GM18519 (cell line): Measurements from ENCODE around the gene AMDHD1.
"Not testable (repeated sequence)": the region's sequence is repeated elsewhere in the genome, so short reads cannot be mapped to it uniquely, and the experiment has no call there.

ENCODE experiments used
- ATAC-seq: cut with Tn5 transposase; IDR thresholded peaks from one replicate; pipeline ENCODE4 v1.9.1; 2021; ENCODE audit warnings: mild to moderate bottlenecking, moderate library complexity; ENCODE audit not compliant: unreplicated experiment, low FRiP score

Gene AMDHD1

DNA sequence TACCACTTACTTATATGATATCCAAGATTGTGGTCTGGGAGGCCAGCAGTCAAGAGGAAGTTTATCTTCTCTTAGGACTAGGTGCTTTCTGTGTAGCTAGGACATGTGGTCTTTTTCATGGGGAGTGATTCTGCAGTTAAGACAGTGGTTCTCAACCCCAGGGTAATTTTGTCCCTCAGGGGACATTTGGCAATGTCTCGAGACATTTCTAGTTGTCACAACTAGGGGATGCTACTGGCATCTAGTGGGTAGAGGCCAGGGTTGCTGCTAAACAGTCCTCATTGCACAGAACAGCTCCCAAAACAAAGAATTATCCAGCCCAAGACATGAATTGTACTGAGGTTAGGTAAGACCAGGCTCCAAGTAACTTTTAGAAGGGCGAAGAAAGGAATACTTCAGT is 20.0 kb downstream of the AMDHD1 start:
- no peak for ATAC-seq

DNA sequence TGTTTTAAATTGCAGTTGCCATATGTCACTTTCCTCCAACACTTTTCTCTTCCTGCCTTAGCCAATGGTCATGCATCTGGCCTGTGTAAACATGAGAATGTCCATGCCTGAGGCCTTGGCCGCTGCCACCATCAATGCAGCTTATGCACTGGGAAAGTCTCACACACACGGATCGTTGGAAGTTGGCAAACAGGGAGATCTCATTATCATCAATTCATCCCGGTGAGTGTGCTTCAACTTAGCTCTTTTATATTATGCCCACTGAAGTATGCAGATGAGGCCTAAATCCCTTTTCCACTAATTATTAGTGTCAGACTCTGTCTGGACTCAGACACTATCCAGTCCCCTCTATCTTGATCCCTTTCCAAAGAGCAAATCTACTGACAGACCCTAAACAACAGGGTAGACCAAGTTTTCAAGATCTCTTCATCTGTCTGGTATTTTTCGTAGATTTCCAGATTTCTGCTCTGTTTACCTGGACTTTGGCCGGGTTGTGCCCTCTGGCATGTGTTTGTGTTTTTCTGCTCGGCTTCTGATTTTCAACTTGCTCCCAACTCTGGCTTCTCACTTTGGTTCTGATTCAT is 23.2 kb downstream of the AMDHD1 start:
- no peak for ATAC-seq

DNA sequence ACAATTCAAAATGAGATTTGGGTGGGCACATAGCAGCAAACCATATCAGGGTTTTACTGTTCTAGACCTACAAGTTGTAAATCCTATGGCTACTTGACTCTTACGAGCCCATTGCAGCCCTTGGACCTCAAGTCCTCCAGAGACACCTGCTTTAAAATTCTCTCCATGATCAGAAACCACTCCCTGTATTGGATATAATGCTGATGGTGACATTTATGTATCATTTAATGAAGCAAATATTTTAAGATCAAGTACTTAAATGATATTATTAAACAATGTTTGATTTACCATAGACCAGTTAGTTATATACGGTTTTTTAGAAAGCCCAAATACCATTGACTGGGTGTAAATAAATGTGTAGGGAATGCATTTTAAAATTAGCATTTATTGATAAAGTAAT is 24.2 kb downstream of the AMDHD1 start:
- no peak for ATAC-seq

DNA sequence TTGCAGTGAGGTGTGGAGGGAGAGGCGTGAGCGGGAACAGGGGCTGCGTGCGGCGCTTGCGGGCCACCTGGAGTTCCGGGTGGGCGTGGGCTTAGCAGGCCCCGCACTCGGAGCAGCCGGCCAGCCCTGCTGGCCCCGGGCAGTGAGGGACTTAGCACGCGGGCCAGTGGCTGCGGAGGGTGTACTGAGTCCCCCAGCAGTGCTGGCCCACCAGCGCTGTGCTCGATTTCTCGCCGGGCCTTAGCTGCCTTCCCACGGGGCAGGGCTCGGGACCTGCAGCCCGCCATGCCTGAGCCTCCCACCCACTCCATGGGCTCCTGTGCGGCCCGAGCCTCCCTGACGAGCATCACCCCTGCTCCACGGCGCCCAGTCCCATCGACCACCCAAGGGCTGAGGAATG is 26.0 kb downstream of the AMDHD1 start:
- ATAC-seq: not testable (repeated sequence)

DNA sequence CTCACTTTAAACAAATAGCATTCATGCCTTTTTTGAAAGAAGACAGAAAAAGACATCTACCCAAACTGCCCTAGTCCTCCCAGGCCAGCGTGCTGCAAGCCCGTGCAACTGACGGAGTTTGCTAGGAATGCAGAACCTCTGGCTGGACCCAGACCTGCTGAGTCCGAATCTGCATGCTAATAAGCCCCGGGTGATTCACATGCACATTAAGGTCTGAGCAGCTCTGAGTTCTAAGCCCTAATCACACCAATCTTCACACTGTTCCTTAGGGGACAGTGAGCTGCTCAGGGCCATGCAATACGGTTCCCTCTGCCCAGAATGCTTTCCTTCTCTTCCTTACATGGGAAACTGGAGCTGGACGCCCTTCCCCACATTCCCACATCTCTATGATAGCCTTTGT is 27.8 kb downstream of the AMDHD1 start:
- ATAC-seq: no peak

DNA sequence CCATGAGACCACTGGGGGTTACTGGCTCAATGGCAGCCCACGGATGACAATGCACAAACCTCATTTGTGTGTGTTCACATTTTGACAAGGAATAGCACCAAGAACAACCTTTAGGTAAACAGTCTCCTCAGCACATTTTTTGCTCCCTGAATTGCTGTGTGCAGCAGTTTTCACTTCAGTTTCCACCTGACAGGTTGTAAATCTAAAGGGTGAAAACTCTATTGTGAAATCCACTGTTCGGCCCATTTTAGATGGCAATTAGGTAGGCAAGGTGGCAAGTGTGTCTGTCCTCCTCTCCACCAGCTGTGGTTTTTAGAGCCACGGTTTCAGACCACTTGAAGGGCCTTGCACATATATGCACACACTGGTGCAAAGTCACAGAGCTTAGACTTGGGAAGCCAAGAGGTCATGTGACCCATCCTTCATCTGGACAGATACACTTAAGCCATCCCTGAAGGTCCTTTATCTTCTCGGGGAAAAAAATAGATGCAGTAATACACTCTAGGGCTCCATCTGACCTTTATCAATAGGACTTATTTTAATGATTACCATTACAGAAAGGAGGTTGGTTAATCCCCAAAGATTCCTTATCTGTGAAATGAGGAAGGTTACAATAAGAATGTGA is 29.8 kb downstream of the AMDHD1 start:
- ATAC-seq: no peak

DNA sequence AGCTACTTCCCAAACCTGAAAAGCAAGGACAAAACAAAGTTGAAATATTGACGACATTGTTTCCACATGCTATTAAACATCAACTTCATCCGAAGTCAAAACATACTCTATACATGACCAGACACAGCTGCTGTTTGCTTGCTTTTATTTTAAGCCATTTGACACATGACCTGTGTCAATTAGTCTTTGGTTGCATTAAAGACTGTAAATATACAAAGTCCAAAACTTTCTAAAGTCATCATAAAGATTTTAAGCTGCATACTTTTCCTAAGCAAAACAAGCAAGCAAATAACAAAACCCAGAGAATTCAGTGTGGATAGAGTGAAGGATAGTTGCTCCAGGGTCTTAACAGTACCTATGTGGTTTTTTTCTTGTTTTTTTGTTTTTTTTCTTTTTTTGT is 31.2 kb downstream of the AMDHD1 start:
- ATAC-seq: no peak

DNA sequence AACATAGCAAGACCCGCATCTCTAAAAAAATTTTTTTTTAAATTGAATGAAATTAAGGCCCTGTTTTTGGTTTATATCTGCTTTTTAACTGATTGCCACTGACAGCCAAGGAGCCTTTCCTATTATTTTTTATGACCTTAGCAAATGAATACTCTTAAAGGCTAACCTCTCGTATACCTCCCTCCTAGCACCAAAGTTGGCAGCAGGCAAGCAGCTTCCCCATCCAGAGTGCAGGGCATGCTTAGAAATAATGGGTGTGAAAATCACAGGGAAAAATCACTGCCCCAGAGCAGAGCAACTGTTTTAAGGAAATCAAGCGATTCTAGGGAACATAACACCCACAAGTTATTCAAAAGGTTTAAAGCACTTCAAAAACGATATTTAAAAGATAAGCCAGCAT is 32.4 kb downstream of the AMDHD1 start:
- no peak for ATAC-seq

DNA sequence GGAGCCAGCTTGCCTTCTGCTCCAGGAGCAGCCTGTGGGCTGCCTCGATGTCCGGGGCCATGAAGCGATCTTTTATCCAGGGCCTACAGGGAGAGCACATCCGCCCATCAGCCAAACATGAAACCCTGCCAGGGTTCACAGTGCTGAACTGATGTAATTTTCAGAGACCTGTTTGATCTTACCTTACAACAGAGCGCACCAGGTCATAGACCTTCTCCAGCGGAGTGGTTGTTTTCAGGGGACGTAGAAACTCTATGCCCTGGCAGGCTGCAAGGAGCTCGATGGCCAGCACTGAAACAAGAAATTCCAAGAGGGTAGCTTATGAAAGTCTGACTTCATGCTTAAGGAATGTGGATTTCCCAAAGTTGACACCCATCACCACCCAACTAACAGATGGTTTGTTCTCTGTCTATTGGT is 33.3 kb downstream of the AMDHD1 start:
- no peak for ATAC-seq

DNA sequence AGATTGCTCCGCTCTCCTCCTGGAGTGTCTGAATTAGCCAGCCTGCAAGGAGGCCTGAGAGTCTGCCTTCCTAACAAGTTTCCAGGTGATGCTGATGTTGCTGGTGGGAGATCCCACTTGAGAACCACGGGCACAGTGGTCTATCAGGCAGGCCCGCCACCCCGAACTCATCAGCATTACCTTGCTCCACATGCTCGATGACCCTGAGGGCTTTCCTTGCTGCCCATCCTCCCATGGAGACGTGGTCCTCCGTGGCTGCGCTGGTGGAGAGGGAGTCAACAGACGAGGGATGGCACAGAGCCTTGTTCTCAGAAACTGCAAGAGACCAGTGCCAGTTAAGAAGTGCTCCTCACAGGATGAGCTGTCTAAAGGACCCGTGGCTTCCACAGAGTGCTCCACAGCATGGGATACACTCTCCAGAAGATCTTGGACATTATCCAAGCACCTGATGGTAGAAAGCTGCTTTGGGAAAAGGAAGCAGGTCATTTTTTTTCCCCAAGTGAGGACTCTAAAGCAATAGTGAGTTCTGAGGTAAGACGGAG is 34.7 kb downstream of the AMDHD1 start:
- no peak for ATAC-seq

DNA sequence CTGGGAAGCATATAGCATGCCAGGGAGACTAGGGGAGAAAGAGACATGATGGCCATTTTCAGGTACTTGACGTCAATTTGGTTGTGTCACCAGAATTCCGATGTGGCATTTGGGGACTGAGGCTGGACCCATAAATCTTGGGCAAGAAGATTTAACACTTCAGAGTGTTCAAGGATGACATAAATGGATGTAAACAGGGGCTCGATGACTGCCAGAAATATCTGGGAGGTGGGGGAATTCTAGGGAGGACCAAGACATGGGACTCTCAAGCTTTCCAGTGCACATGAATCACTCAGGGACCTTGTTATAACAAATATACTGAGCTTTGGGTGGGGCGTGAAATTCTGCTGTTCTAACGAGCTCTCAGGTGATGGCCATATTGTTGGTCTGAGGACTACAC is 35.2 kb downstream of the AMDHD1 start:
- no peak for ATAC-seq

DNA sequence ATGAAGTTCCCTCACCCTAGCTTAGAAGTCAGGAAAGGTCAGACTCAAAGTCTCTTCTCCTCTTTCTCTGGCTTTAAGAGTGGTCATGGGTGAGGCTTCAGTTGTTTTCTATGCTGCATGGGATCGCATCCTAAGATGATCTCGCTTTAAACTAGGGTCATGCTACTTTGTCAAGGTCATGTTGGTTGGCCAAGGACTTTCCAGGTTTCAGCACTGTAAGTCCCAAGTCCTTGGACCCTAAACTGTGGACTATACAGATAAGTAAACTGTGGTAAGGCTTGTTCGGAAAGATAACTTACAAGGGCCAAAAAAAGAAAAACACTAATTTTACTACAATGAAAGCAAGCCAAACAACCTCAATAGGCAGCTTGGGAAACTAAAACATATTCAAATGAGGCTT is 35.6 kb downstream of the AMDHD1 start:
- ATAC-seq: no peak

DNA sequence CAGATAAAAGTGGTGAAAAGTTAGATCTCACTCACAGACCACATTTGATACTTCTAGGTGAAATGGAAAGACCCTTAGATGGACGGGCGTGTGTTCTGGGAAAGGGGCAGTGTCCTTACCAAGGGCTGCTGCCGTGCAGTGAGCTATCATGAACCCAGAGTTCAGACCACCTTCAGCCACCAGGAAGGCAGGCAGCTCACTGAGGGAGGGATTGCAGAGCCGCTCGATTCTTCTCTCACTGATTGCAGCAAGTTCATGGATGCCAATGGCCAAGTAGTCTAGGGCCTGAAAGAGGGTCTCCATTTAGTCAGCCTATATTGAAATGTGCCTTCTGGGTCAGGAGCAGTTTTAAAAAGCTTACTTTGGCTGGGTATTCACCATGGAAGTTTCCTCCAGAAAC is 37.3 kb downstream of the AMDHD1 start:
- ATAC-seq: no peak

DNA sequence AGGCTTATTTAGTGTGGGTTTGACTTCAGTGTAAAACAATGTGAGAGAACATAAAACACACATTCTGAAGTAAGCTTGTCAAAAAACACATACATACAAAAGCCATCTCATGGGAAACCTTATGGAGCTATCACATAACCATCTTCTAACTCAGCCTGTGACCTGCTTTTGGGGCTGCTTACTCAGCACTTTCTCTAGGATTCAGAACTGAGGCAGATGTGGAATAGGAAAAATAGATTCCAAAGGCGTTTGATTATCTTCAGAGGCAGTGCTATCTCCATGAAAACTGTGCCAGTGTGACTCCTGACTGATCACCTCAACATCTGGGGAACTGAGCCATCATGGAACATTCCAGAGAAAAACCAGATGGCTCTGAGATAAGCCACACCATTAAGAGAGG is 39.5 kb downstream of the AMDHD1 start:
- ATAC-seq: no peak

DNA sequence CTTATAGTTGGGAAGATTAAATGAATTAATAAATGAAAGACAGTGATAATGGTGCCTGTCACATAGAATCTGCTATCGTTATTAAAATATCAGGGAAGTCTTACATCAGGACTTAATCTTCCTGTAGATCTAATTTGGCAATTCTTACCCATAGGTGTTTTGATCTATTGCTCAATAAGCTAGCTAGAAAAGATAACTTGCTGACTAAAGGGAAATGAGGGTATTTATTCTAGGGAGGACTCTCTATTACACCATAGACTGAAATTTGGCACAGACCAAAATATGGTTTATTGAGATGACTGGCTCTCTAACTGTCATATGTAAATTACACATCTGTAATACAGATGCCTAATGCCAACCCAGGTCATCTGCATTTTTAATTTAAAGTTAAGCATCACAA is 41.6 kb downstream of the AMDHD1 start:
- ATAC-seq: no peak

DNA sequence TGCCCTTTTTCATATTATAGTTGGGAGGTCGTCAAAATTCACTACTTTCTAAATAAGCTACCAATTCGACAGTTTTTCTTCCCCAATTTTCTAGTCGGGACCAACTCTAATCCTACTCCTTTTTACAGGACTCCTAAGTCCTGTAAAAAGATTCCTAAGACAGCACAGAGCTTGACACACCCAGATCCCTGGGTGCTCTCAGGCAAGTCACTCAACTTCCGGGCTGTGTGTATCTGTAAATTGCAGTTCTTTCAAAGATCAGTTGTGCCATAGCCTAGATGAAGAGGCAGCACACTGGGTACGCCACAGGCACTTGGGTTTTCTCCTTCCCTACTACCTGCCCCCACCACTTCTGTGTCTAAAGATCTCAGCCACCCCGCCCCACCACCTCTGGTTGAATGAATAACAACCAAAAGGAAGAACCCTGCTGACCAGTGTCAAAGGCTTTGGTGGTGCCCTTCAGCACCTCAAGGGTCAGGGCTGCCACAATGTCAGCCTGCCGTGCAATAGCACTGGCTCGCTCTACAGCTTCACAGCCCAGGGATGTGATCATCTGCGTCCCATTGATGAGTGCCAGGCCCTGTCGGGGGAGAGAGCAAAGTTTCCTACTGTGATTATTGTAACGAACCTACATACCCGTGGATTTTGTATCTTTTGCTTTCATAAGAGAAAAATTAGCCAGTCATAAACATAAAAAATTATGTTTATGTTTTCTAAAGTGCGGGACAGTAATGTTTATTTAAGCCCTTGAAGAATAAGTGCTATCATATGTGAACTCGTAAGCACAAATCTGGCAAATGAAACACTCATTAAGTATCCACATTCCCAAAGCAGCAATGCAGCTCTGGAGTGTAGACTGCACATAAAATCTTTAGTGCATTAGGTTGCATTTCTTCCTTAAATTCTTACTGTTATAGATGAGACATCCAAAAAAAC is 43.8 kb downstream of the AMDHD1 start:
- ATAC-seq: no peak

DNA sequence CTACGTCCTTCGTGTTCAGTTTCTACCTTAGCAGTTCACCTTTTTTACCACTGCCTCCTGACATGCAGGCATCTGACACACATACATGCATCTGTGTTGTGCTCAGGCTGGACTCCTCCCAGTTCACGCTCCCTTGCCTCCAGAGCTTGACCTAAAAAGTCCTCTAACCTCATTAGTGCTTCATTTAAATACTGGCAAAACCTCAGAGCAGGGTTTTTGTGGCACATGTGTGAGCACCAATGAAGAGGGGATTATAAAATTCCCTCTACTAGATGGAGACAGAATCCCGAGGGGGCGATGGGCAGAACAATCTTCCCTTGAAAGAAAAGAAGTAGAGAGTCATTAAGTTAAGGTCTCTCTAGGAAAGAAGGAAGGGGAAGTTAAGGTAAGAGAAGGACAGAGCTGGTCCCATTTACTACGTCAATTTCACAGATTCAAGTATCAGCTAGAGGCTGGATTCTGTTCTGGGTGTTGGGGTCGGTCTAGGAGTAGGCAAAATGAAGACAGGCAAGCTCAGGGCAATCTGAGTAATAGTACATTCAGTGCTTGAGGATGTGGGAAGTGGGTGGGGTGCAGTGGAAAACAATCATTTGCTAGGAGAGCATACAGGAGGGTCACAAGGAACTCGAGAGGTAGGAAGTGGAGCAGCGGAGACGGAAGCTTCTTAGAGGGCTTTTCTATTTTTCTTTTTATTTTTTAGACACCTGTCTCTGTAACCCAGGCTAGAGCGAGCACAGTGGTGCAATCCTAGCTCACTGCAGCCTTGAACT is 45.6 kb downstream of the AMDHD1 start:
- no peak for ATAC-seq

DNA sequence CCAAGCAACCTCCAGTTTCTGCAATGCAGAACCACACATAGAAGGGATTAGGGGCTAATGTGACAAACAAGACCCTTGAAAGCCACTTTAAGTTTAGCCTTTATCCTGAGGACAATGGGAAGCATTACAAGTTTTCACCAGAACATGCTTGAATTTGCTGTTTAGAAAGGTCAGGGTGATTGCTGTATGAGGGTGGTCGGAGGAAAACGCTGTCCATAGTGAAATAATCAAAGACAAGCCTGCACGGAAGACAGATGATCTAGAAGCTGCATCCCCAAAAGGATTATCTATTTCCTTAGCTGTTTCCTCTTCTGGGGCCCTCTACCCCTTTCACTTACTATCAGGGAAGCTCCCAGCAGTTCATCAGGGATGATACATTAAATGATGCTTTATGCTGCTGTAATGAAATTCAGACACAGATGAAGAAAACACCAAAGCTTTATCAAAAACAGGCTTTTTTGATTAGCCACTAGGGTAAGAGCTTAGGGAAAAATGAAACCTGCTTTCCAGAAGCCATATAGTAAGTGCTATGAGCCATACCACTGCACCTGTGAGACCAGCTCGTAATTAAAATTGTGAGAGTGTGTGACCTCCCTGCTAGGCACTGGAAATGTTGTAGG is 46.5 kb downstream of the AMDHD1 start:
- no peak for ATAC-seq

DNA sequence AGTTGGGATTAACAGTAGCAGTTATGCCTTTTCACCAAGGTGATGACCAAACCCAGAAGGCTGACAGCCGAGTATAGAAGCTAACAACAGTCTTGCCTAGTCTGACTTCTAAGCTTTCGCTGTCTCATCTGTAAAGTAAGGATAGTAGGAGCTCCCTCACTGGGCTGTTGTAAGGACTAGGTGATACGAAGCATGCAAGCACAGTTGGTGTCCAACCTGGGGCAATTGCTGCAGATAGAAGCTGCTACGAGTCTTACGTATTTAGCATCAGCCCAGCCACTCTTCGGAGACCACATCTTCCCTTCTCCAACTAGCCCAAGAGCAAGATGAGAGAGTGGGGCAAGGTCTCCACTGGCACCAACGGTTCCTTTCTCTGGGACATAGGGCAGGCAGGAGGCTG is 47.0 kb downstream of the AMDHD1 start:
- ATAC-seq: no peak

DNA sequence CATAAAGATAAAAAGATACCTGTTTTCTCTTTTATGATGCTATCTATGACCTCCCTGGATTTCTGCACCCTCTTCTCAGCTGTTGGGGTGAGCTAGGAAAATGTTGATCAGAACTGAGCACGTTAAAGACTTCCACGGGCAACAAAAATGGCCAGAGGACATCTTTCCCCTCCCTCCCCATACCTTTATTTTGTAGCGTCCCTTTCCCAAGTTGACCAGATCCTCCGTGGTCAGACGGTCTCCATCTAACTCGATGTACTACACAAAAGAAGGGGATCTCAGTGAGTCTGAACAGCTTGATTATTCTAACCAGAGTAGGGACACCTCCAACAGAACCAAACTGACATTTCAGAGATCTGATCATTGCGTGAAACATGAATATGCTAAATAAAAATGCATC is 50.8 kb downstream of the AMDHD1 start:
- ATAC-seq: no peak
